Measurements from ENCODE around the gene GFOD2.

- TF ChIP-seq CTCF (IDR thresholded peaks at IDR 0.05), result no peak
- no peak for TF ChIP-seq POLR2A (IDR thresholded peaks at IDR 0.05)
Measured at GRCh38 chr16:67641779-67642708, 77.1 kb downstream of the GFOD2 start.

All from heart left ventricle (tissue), 13 donors.